Glomerular endothelial cell (primary cell): ENCODE results near the gene STK24. TPM values are rescaled to one million over a fixed set of nuclear protein-coding genes. Genes with fewer than 3 reads are reported as not detected.

Source experiments
- DNase-seq: peaks from one replicate; pipeline ENCODE4 v3.0.0-alpha.2; 2011; ENCODE audit warnings: low read depth, low spot score; ENCODE audit errors: extremely low read depth
- total RNA-seq: library from RNA; depleted of rRNA; stranded (reverse); fragments of >200 nt; gene quantifications from 2 replicates; pipeline ENCODE4 v1.2.3, GENCODE V29; 2015

Gene STK24
- total RNA-seq, 1 donor from 2014 or later, result 84.1 TPM

- DNase-seq, result no peak
These were observed 117.7 kb downstream of the STK24 start for GRCh38 chr13:98459171-98459681.

GRCh38 chr13:98458431-98458830 is 118.5 kb downstream of the STK24 start:
- no peak for DNase-seq

- DNase-seq, result no peak
These were observed 119.9 kb downstream of the STK24 start for GRCh38 chr13:98457053-98457452.

- DNase-seq, result no peak
These were observed 120.5 kb downstream of the STK24 start for GRCh38 chr13:98456413-98456845.

- DNase-seq, result no peak
These were observed 122.5 kb downstream of the STK24 start for GRCh38 chr13:98454389-98454881.

- DNase-seq, result no peak
These were observed 123.8 kb downstream of the STK24 start for GRCh38 chr13:98452851-98453843.

GRCh38 chr13:98451676-98452470 is 125.0 kb downstream of the STK24 start:
- DNase-seq, result no peak

GRCh38 chr13:98450539-98451111 is 126.3 kb downstream of the STK24 start:
- DNase-seq, result no peak

- DNase-seq, result no peak
These were observed 126.9 kb downstream of the STK24 start for GRCh38 chr13:98450026-98450425.

- DNase-seq, result no peak
These were observed 127.6 kb downstream of the STK24 start for GRCh38 chr13:98449273-98449672.

GRCh38 chr13:98448642-98448928 is 128.3 kb downstream of the STK24 start:
- DNase-seq, result no peak

GRCh38 chr13:98447881-98448641 is 128.8 kb downstream of the STK24 start:
- peak; percentile 10 for DNase-seq

- DNase-seq, result no peak
These were observed 129.8 kb downstream of the STK24 start for GRCh38 chr13:98447130-98447529.

- no peak for DNase-seq
These were observed 130.7 kb downstream of the STK24 start for GRCh38 chr13:98446234-98446621.

- no peak for DNase-seq
These were observed 131.3 kb downstream of the STK24 start for GRCh38 chr13:98445340-98446233.

GRCh38 chr13:98444381-98444780 is 132.5 kb downstream of the STK24 start:
- no peak for DNase-seq

- DNase-seq, result no peak
These were observed 133.0 kb downstream of the STK24 start for GRCh38 chr13:98443800-98444325.

GRCh38 chr13:98443329-98443728 is 133.6 kb downstream of the STK24 start:
- DNase-seq, result no peak
